ENCODE measurements around the gene ZG16. TPM values are rescaled to one million over a fixed set of nuclear protein-coding genes. Genes with fewer than 3 reads are reported as not detected.

Gene ZG16
- total RNA-seq, 1 donor from 2014 or later, result not detected

GRCh38 chr16:29804455-29805231, 26.6 kb downstream of the ZG16 start:
- DNase-seq (ENCODE audit: low spot score, unreplicated experiment), result no peak
- Mint-ChIP-seq H3K4me3 (ENCODE audit: low read depth) (peak overlapping the region; percentile 95), H3K27me3 (no peaks in the 10 kb centered on the region), H3K27ac (peak overlapping the region; percentile 99), H3K4me1 (ENCODE audit: low read depth) (peaks cover 15% of the 10 kb centered on the region), H3K9me3 (ENCODE audit: low read depth) (no peaks in the 10 kb centered on the region), H3K36me3 (ENCODE audit: insufficient read depth) (peaks cover 8% of the 10 kb centered on the region)
- TF ChIP-seq CTCF (IDR thresholded peaks at IDR 0.05; ENCODE audit: unreplicated experiment), result no peak

DNA sequence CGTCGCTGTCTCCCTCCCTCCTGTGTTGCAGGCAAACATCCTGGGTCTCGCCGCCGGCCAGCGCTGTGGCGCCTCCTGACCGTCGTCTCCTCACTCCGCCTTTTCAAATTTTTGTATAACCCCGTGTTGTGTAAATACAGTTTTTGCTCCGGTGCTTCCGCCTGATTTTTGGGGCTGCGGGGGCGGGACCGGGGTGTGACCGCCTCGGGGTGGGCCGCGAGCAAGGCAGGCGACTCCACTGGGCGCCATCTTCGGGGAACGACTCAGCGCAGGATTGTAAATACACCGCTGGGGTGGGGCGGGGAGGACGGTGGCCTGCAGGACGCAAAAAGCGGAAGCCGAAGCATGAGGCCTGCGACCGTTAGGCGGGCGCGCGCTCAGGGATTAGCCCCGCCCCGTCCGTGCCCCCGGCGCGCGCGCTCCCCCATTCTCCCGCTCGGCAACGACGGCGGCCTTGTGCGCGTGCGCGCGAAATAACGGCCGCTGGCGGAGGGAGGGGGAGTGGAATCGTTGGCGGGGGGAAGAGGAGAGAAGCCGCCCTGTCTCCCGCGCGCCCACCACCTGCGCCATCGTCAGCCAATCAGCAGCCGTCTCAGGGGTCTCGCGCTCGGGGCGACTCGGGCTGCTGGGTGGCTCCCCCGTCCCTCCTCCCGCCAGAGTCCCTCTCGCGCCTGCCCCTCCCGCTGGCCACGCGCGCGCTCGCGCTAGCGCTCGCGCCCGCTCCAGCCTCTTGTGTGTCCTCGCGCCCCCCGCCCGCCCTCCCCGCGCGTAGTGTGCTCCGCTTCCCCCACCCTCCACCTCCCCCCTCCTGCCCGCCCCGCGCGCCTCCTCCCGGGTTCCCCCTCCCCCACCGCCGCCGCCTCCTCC, 27.4 kb downstream of the ZG16 start:
- no peaks in the 10 kb centered on the region for H3K9me3 Mint-ChIP-seq (ENCODE audit: low read depth)
- peaks cover 9% of the 10 kb centered on the region for H3K36me3 Mint-ChIP-seq (ENCODE audit: insufficient read depth)
- peak overlapping the region; percentile 99 for H3K27ac Mint-ChIP-seq
- no peak for TF ChIP-seq CTCF (IDR thresholded peaks at IDR 0.05; ENCODE audit: unreplicated experiment)
- H3K4me1 Mint-ChIP-seq (ENCODE audit: low read depth), result peaks cover 17% of the 10 kb centered on the region
- H3K4me3 Mint-ChIP-seq (ENCODE audit: low read depth), result peak overlapping the region; percentile 95
- peak; percentile 98 for DNase-seq (ENCODE audit: low spot score, unreplicated experiment)
- H3K27me3 Mint-ChIP-seq, result no peaks in the 10 kb centered on the region

DNA sequence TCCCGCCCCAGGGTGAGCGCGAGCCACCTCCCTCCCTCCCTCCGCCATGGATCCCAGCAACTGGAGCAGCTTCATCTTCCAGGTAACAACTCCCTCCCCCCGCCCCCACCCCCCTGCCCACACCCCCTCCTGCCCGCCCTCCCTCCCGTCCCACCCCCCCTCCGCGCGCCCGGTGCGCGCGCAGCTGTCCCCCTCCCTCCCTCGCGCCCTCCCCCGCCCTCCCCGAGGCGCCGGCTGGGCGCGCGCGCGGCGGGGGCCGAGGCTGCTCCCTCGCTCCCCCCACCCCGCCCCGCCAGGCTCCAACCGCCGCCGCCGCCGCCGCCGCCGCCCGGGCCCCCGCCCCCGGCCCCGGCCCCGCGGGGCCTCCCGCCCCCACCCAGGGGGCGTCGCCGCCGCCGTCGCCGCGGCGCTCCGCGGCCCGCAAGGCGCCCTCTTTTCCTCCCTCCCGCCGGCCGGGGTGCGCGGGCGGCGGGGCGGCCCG, 28.1 kb downstream of the ZG16 start, which contains the start of gene MAZ:
MAZ (plus strand) TSS at position 431 of the 481 bp plus-strand sequence. CDS start 173 bp downstream, outside the sequence.
- Mint-ChIP-seq H3K4me1 (ENCODE audit: low read depth) (peaks cover 22% of the 10 kb centered on the region), H3K9me3 (ENCODE audit: low read depth) (no peaks in the 10 kb centered on the region), H3K36me3 (ENCODE audit: insufficient read depth) (peaks cover 8% of the 10 kb centered on the region), H3K27me3 (no peaks in the 10 kb centered on the region), H3K27ac (peak within 1 kb of the TSS; percentile 99), H3K4me3 (ENCODE audit: low read depth) (peak within 1 kb of the TSS; percentile 95)
- TF ChIP-seq CTCF (IDR thresholded peaks at IDR 0.05; ENCODE audit: unreplicated experiment), result no peak
- DNase-seq (ENCODE audit: low spot score, unreplicated experiment), result no peak

DNA sequence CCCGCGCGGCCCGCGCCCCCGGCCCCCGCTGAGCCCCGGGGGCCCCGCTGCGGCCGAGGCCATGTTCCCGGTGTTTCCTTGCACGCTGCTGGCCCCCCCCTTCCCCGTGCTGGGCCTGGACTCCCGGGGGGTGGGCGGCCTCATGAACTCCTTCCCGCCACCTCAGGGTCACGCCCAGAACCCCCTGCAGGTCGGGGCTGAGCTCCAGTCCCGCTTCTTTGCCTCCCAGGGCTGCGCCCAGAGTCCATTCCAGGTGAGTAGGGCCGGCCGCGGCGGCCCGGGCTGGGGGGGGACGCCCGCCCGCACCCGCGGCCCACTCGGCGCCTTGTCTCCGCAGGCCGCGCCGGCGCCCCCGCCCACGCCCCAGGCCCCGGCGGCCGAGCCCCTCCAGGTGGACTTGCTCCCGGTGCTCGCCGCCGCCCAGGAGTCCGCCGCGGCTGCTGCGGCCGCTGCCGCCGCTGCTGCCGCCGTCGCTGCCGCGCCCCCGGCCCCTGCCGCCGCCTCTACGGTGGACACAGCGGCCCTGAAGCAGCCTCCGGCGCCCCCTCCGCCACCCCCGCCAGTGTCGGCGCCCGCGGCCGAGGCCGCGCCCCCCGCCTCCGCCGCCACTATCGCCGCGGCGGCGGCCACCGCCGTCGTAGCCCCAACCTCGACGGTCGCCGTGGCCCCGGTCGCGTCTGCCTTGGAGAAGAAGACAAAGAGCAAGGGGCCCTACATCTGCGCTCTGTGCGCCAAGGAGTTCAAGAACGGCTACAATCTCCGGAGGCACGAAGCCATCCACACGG, 28.8 kb downstream of the ZG16 start:
- Mint-ChIP-seq H3K4me3 (ENCODE audit: low read depth) (peak overlapping the region; percentile 76), H3K27ac (no peak overlapping the region), H3K4me1 (ENCODE audit: low read depth) (peaks cover 26% of the 10 kb centered on the region), H3K27me3 (no peaks in the 10 kb centered on the region), H3K36me3 (ENCODE audit: insufficient read depth) (peaks cover 8% of the 10 kb centered on the region), H3K9me3 (ENCODE audit: low read depth) (no peaks in the 10 kb centered on the region)
- DNase-seq (ENCODE audit: low spot score, unreplicated experiment), result no peak
- no peak for TF ChIP-seq CTCF (IDR thresholded peaks at IDR 0.05; ENCODE audit: unreplicated experiment)

All from progenitor cell of endocrine pancreas (in vitro differentiated cells).